ENCODE results near the gene NUP210L.
A peak's percentile ranks its signal among the peaks of the same experiment; 100 is the strongest.

Gene NUP210L

DNA sequence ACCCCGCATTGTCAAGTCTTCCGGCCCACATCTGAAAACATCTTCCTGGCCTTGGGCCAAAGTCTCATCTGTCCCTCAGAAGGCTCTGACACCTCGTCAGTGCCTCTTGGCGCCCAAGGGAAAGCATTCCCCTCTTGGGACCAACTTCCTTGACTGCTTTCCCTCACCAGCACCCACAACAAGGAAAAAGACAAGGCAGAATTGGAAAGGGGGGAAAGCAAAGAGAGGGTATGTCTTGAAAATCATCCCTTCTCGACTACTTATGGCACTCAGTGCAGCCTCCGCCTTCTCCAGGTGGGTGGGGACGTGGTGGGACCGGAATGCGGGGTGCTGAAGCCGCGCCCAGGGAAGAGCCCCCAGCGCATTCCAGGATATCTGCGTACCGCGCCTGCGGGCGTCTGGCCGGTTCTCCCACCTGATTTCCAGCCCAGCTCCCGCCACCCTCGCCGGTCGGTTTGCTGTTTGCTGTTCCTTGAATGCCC lies 191.0 kb downstream of the NUP210L start:
- ChIA-PET CTCF (interaction anchor here (0.8 to 2.2 kb wide), 4 partner anchors 17 to 167 kb away, joined by 5 to 9 read pairs (median 8); partner anchors contain the start of genes DENND4B and RAB13), POLR2A (interaction anchor here (0.6 to 3.0 kb wide), 18 partner anchors 9 to 326 kb away, joined by 3 to 58 read pairs (median 5); partner anchors contain the start of genes DENND4B, GATAD2B, INTS3 and JTB)
- peaks cover 4% of the 10 kb centered on the region; the same call in 1 of the 2 replicates for H3K4me1 ChIP-seq (ENCODE audit: control insufficient read depth, insufficient read depth, low read length)
- H3K27ac ChIP-seq (ENCODE audit: extremely low read depth, low read depth, low read length): peak overlapping the region; percentile 66
- peaks cover 0 to 31% of the 10 kb centered on the region in 2 experiments; a peak in 2 of 3 replicates for H3K36me3 ChIP-seq (ENCODE audit: control insufficient read depth in 2 of 2, insufficient read depth in 1 of 2, low read length in 2 of 2)
- H3K9me3 ChIP-seq (ENCODE audit: control insufficient read depth, insufficient read depth, low read depth, low read length): no peaks in the 10 kb centered on the region
- H3K4me3 ChIP-seq (ENCODE audit: low read depth, low read length): peak overlapping the region; percentile 62
- TF ChIP-seq ZNF426 (tag by site-specific recombination; IDR thresholded peaks at IDR 0.05) (no peak), ZNF311 (tag by site-specific recombination; IDR thresholded peaks at IDR 0.05; ENCODE audit: borderline replicate concordance) (no peak), ATF2 (tag by site-specific recombination; IDR thresholded peaks at IDR 0.05; ENCODE audit: low read depth) (no peak), KLF1 (tag by site-specific recombination; IDR thresholded peaks at IDR 0.05) (peak; percentile 83), ZNF660 (tag by site-specific recombination; IDR thresholded peaks at IDR 0.05) (0 out of 2 replicates have a peak, but pooled peaks have one; percentile 53), EGR2 (tag by site-specific recombination; IDR thresholded peaks at IDR 0.05; ENCODE audit: low read depth) (peak; percentile 87), ZBTB6 (tag by site-specific recombination; IDR thresholded peaks at IDR 0.05) (no peak), ZNF362 (tag by site-specific recombination; IDR thresholded peaks at IDR 0.05) (no peak), OSR2 (tag by site-specific recombination; IDR thresholded peaks at IDR 0.05) (no peak), ZBTB17 (tag by site-specific recombination; IDR thresholded peaks at IDR 0.05) (peak; percentile 45), ZNF114 (tag by site-specific recombination; IDR thresholded peaks at IDR 0.05) (no peak), ZNF174 (tag by site-specific recombination; IDR thresholded peaks at IDR 0.05) (no peak), ZNF837 (tag by site-specific recombination; IDR thresholded peaks at IDR 0.05) (no peak), ZNF707 (tag by site-specific recombination; IDR thresholded peaks at IDR 0.05) (no peak), KLF7 (tag by site-specific recombination; IDR thresholded peaks at IDR 0.05; ENCODE audit: borderline replicate concordance) (no peak; the same call in 1 of the 2 replicates), ZNF394 (tag by site-specific recombination; IDR thresholded peaks at IDR 0.05; ENCODE audit: borderline replicate concordance) (no peak), ZNF266 (tag by site-specific recombination; IDR thresholded peaks at IDR 0.05; ENCODE audit: low read depth) (no peak)
- TF ChIP-seq, protein P1, sequence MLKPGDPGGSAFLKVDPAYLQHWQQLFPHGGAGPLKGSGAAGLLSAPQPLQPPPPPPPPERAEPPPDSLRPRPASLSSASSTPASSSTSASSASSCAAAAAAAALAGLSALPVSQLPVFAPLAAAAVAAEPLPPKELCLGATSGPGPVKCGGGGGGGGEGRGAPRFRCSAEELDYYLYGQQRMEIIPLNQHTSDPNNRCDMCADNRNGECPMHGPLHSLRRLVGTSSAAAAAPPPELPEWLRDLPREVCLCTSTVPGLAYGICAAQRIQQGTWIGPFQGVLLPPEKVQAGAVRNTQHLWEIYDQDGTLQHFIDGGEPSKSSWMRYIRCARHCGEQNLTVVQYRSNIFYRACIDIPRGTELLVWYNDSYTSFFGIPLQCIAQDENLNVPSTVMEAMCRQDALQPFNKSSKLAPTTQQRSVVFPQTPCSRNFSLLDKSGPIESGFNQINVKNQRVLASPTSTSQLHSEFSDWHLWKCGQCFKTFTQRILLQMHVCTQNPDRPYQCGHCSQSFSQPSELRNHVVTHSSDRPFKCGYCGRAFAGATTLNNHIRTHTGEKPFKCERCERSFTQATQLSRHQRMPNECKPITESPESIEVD (tag by site-specific recombination; IDR thresholded peaks at IDR 0.05): no peak
- TF ChIP-seq, protein P2, sequence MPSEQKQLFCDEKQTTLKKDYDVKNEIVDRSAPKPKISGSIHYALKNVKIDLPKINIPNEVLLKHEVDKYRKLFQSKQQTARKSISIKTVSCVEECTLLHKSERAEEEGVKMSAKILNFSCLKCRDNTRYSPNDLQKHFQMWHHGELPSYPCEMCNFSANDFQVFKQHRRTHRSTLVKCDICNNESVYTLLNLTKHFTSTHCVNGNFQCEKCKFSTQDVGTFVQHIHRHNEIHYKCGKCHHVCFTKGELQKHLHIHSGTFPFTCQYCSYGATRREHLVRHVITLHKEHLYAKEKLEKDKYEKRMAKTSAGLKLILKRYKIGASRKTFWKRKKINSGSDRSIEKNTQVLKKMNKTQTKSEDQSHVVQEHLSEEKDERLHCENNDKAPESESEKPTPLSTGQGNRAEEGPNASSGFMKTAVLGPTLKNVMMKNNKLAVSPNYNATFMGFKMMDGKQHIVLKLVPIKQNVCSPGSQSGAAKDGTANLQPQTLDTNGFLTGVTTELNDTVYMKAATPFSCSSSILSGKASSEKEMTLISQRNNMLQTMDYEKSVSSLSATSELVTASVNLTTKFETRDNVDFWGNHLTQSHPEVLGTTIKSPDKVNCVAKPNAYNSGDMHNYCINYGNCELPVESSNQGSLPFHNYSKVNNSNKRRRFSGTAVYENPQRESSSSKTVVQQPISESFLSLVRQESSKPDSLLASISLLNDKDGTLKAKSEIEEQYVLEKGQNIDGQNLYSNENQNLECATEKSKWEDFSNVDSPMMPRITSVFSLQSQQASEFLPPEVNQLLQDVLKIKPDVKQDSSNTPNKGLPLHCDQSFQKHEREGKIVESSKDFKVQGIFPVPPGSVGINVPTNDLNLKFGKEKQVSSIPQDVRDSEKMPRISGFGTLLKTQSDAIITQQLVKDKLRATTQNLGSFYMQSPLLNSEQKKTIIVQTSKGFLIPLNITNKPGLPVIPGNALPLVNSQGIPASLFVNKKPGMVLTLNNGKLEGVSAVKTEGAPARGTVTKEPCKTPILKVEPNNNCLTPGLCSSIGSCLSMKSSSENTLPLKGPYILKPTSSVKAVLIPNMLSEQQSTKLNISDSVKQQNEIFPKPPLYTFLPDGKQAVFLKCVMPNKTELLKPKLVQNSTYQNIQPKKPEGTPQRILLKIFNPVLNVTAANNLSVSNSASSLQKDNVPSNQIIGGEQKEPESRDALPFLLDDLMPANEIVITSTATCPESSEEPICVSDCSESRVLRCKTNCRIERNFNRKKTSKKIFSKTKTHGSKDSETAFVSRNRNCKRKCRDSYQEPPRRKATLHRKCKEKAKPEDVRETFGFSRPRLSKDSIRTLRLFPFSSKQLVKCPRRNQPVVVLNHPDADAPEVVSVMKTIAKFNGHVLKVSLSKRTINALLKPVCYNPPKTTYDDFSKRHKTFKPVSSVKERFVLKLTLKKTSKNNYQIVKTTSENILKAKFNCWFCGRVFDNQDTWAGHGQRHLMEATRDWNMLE (tag by site-specific recombination; conservative IDR thresholded peaks at IDR 0.05; ENCODE audit: low read depth): no peak
- TF ChIP-seq, protein P3, sequence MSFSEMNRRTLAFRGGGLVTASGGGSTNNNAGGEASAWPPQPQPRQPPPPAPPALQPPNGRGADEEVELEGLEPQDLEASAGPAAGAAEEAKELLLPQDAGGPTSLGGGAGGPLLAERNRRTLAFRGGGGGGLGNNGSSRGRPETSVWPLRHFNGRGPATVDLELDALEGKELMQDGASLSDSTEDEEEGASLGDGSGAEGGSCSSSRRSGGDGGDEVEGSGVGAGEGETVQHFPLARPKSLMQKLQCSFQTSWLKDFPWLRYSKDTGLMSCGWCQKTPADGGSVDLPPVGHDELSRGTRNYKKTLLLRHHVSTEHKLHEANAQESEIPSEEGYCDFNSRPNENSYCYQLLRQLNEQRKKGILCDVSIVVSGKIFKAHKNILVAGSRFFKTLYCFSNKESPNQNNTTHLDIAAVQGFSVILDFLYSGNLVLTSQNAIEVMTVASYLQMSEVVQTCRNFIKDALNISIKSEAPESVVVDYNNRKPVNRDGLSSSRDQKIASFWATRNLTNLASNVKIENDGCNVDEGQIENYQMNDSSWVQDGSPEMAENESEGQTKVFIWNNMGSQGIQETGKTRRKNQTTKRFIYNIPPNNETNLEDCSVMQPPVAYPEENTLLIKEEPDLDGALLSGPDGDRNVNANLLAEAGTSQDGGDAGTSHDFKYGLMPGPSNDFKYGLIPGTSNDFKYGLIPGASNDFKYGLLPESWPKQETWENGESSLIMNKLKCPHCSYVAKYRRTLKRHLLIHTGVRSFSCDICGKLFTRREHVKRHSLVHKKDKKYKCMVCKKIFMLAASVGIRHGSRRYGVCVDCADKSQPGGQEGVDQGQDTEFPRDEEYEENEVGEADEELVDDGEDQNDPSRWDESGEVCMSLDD (tag by site-specific recombination; IDR thresholded peaks at IDR 0.05): peak; percentile 23; the same call in 1 of the 2 replicates
